Liver (tissue), 9 donors: ENCODE measurements around the gene B4GALT1. TPM values are rescaled to one million over a fixed set of nuclear protein-coding genes. Genes with fewer than 3 reads are reported as not detected.

Source experiments
- DNase-seq: peaks from one replicate; pipeline ENCODE4 v3.0.0-alpha.2; 2017; ENCODE audit warnings: low spot score
- H3K27ac ChIP-seq, 2 donors: one replicate each; pipeline ENCODE4 v1.7.0; 2013; ENCODE audit warnings: inconsistent platforms in 2 of 2, low read length in 2 of 2, control low read depth in 1 of 2, low read depth in 1 of 2, mild to moderate bottlenecking in 1 of 2
- H3K27me3 ChIP-seq, 4 donors: one replicate each; pipeline versions ENCODE4 v1.6.1 to v1.7.0; 2013; ENCODE audit warnings: low read length in 3 of 4, inconsistent platforms in 1 of 4, mild to moderate bottlenecking in 1 of 4, moderate library complexity in 1 of 4; ENCODE audit not compliant: control insufficient read depth in 4 of 4, insufficient read depth in 4 of 4
- H3K36me3 ChIP-seq, 4 donors: one replicate each; pipeline versions ENCODE4 v1.6.1 to v1.7.0; 2013; ENCODE audit warnings: low read length in 3 of 4, mild to moderate bottlenecking in 3 of 4, low read depth in 1 of 4, moderate library complexity in 1 of 4; ENCODE audit not compliant: control insufficient read depth in 4 of 4, insufficient read depth in 3 of 4
- H3K4me1 ChIP-seq, 4 donors: one replicate each; pipeline versions ENCODE4 v1.6.1 to v1.7.0; 2013; ENCODE audit warnings: low read length in 3 of 4, mild to moderate bottlenecking in 3 of 4, moderate library complexity in 1 of 4; ENCODE audit not compliant: control insufficient read depth in 4 of 4, insufficient read depth in 4 of 4
- H3K4me3 ChIP-seq, 3 donors: one replicate each; pipeline versions ENCODE4 v1.6.1 to v1.7.0; 2013; ENCODE audit warnings: low read length in 3 of 3, control low read depth in 1 of 3, low read depth in 1 of 3, mild to moderate bottlenecking in 1 of 3
- H3K9ac ChIP-seq, 2 donors: one replicate each; pipeline ENCODE4 v1.7.0; 2013; ENCODE audit warnings: low read length in 2 of 2, mild to moderate bottlenecking in 2 of 2, moderate library complexity in 2 of 2, control low read depth in 1 of 2, low read depth in 1 of 2
- H3K9me3 ChIP-seq, 4 donors: one replicate each; pipeline versions ENCODE4 v1.6.1 to v1.7.0; 2013; ENCODE audit warnings: low read length in 3 of 4; ENCODE audit not compliant: control insufficient read depth in 4 of 4
- ATF3 ChIP-seq: IDR thresholded peaks from 2 replicates; pipeline ENCODE4 v1.6.1; 2016; ENCODE audit warnings: antibody characterized with exemption
- CTCF ChIP-seq: fragments of 150-350 bp; IDR thresholded peaks from 2 replicates; pipeline ENCODE4 v1.5.1; 2017; ENCODE audit warnings: improper control_type of control experiment, low read depth, low read length; ENCODE audit not compliant: missing input control
- EGR1 ChIP-seq, 2 donors: IDR thresholded peaks; 2 replicates each; pipeline ENCODE4 v1.6.1; 2016 to 2018; ENCODE audit warnings: antibody characterized with exemption in 2 of 2, low read depth in 2 of 2
- FOXA1 ChIP-seq: IDR thresholded peaks from 2 replicates; pipeline ENCODE4 v1.6.1; 2016; ENCODE audit warnings: antibody characterized with exemption
- FOXA2 ChIP-seq: IDR thresholded peaks from 2 replicates; pipeline ENCODE4 v1.6.1; 2016; ENCODE audit warnings: antibody characterized with exemption
- GABPA ChIP-seq, 2 donors: IDR thresholded peaks in 1 of 2; conservative IDR thresholded peaks in 1 of 2; 2 replicates each; pipeline ENCODE4 v1.6.1; 2016; ENCODE audit warnings: antibody characterized with exemption in 2 of 2, mild to moderate bottlenecking in 1 of 2, moderate library complexity in 1 of 2
- HNF4A ChIP-seq, 2 donors: conservative IDR thresholded peaks; 2 replicates each; pipeline ENCODE4 v1.6.1; 2016; ENCODE audit warnings: antibody characterized with exemption in 2 of 2, mild to moderate bottlenecking in 2 of 2
- HNF4G ChIP-seq: IDR thresholded peaks from 2 replicates; pipeline ENCODE4 v1.6.1; 2016; ENCODE audit warnings: antibody characterized with exemption
- JUND ChIP-seq, 2 donors: IDR thresholded peaks; 2 replicates each; pipeline ENCODE4 v1.6.1; 2016; ENCODE audit warnings: antibody characterized with exemption in 2 of 2
- MAX ChIP-seq: IDR thresholded peaks from 2 replicates; pipeline ENCODE4 v1.6.1; 2016; ENCODE audit warnings: antibody characterized with exemption
- NR2F2 ChIP-seq: IDR thresholded peaks from 2 replicates; pipeline ENCODE4 v1.6.1; 2016; ENCODE audit warnings: antibody characterized with exemption
- RAD21 ChIP-seq, 2 donors: IDR thresholded peaks; 2 replicates each; pipeline ENCODE4 v1.6.1; 2016; ENCODE audit warnings: antibody characterized with exemption in 2 of 2, mild to moderate bottlenecking in 2 of 2
- REST ChIP-seq: IDR thresholded peaks from 2 replicates; pipeline ENCODE4 v1.6.1; 2016; ENCODE audit warnings: antibody characterized with exemption, mild to moderate bottlenecking
- RXRA ChIP-seq, 2 donors: IDR thresholded peaks; 2 replicates each; pipeline ENCODE4 v1.6.1; 2017 to 2018; ENCODE audit warnings: antibody characterized with exemption in 2 of 2, mild to moderate bottlenecking in 1 of 2
- SP1 ChIP-seq: IDR thresholded peaks from 2 replicates; pipeline ENCODE4 v1.6.1; 2018; ENCODE audit warnings: antibody characterized with exemption, mild to moderate bottlenecking
- TAF1 ChIP-seq: conservative IDR thresholded peaks from 2 replicates; pipeline ENCODE4 v1.6.1; 2016; ENCODE audit warnings: antibody characterized with exemption, mild to moderate bottlenecking
- YY1 ChIP-seq: IDR thresholded peaks from 2 replicates; pipeline ENCODE4 v1.6.1; 2016; ENCODE audit warnings: antibody characterized with exemption, mild to moderate bottlenecking
- ZBTB33 ChIP-seq: IDR thresholded peaks from 2 replicates; pipeline ENCODE4 v1.6.1; 2016; ENCODE audit warnings: antibody characterized with exemption
- WGBS: extraction: QIAGEN DNeasy Blood & Tissue Kit; methylation state at CpG from one replicate; pipeline ENCODE4 v1.1.7; 2013; 5-methylcytosine and 5-hydroxymethylcytosine counted together
- polyA plus RNA-seq, 2 donors: library from polyadenylated mRNA; stranded (reverse) in 1 of 2; unstranded in 1 of 2; fragments of 200-250 nt in 1 of 2; fragments of >200 nt in 1 of 2; fragmentation: Nextera tagmentation in 1 of 2; extraction: Ambion mirVana in 1 of 2; gene quantifications; one replicate each; pipeline versions ENCODE4 v1.2.1 to v1.2.3, GENCODE V29; 2013 to 2015
- total RNA-seq, 2 donors: library from RNA; depleted of rRNA; stranded (reverse); fragments of >200 nt; gene quantifications; one replicate each; pipeline ENCODE4 v1.2.3, GENCODE V29; 2014
- donor health status: healthy.
- donor health status: healthy.
- donor health status: healthy.
- donor health status: healthy.
- donor health status: healthy.

The B4GALT1 gene
- total and polyA plus RNA-seq, 4 donors: 25.9 to 59.8 (median 42.7) TPM

- Histone ChIP-seq H3K4me3 (no peak overlapping the region), H3K9ac (no peak overlapping the region), H3K27me3 (no peaks in the 10 kb centered on the region), H3K9me3 (no peaks in the 10 kb centered on the region), H3K4me1 (peaks cover 5 to 9% (median 9%) of the 10 kb centered on the region in 4 donors), H3K27ac (no peak overlapping the region), H3K36me3 (no peaks in the 10 kb centered on the region)
- DNase-seq: no peak
- TF ChIP-seq RXRA (IDR thresholded peaks at IDR 0.05): no peak
- TF ChIP-seq YY1: no peak
- no peak for TF ChIP-seq TAF1
- TF ChIP-seq RAD21 (IDR thresholded peaks at IDR 0.05): no peak
- no peak for TF ChIP-seq ATF3
- TF ChIP-seq FOXA2: no peak
- TF ChIP-seq NR2F2: no peak
- TF ChIP-seq FOXA1: no peak
- no peak for TF ChIP-seq SP1
- TF ChIP-seq HNF4G: no peak
- no peak for TF ChIP-seq HNF4A (conservative IDR thresholded peaks at IDR 0.05)
- no peak for TF ChIP-seq REST
- TF ChIP-seq ZBTB33: no peak
- TF ChIP-seq JUND (IDR thresholded peaks at IDR 0.05): no peak
- no peak for TF ChIP-seq CTCF
- no peak for TF ChIP-seq MAX
- TF ChIP-seq EGR1 (IDR thresholded peaks at IDR 0.05; ENCODE audit: low read depth in 2 of 2): no peak
- TF ChIP-seq GABPA (IDR thresholded peaks at IDR 0.05 in 1 of 2, conservative IDR thresholded peaks at IDR 0.05 in 1 of 2): no peak
- WGBS: 64% methylated on average over 5 of the region's 5 CpGs
Observed at GRCh38 chr9:33185858-33186257, 18.7 kb upstream of the B4GALT1 start.

- Histone ChIP-seq H3K4me1 (peaks cover 5 to 9% (median 9%) of the 10 kb centered on the region in 4 donors), H3K27me3 (no peaks in the 10 kb centered on the region)
- DNase-seq: no peak
- no peak for TF ChIP-seq JUND (IDR thresholded peaks at IDR 0.05)
- no peak for TF ChIP-seq RAD21 (IDR thresholded peaks at IDR 0.05)
- TF ChIP-seq RXRA (IDR thresholded peaks at IDR 0.05): no peak
- TF ChIP-seq EGR1 (IDR thresholded peaks at IDR 0.05; ENCODE audit: low read depth in 2 of 2): no peak
- TF ChIP-seq REST: no peak
- TF ChIP-seq ATF3: no peak
- no peak for TF ChIP-seq HNF4A (conservative IDR thresholded peaks at IDR 0.05)
- no peak for TF ChIP-seq FOXA1
- no peak for TF ChIP-seq ZBTB33
- no peak for TF ChIP-seq TAF1
- TF ChIP-seq NR2F2: no peak
- TF ChIP-seq MAX: no peak
Observed at GRCh38 chr9:33185406-33185805, 18.3 kb upstream of the B4GALT1 start.

More at GRCh38 chr9:33185406-33185805, 18.3 kb upstream of the B4GALT1 start:
- H3K27ac ChIP-seq: no peak overlapping the region
- no peaks in the 10 kb centered on the region for H3K9me3 ChIP-seq
- no peak overlapping the region for H3K4me3 ChIP-seq
- H3K9ac ChIP-seq: no peak overlapping the region
- WGBS: 93% methylated on average over 11 of the region's 11 CpGs
- no peaks in the 10 kb centered on the region for H3K36me3 ChIP-seq
